Parathyroid adenoma (tissue), 2 donors: ENCODE data around the gene TMEM236.

Experiments
- H2AFZ ChIP-seq: fragments of 300-600 bp; sonication (generic); one replicate; pipeline ENCODE4 v1.7.0; 2017; ENCODE audit warnings: antibody characterized with exemption, mild to moderate bottlenecking
- H3K27ac ChIP-seq: fragments of 300-600 bp; sonication (generic); one replicate; pipeline ENCODE4 v1.7.0; 2017
- H3K27me3 ChIP-seq: fragments of 300-600 bp; sonication (generic); one replicate; pipeline ENCODE4 v1.7.0; 2017; ENCODE audit warnings: low read length; ENCODE audit not compliant: control insufficient read depth, insufficient read depth
- H3K36me3 ChIP-seq: fragments of 300-600 bp; sonication (generic); one replicate; pipeline ENCODE4 v1.7.0; 2017; ENCODE audit warnings: low read length; ENCODE audit not compliant: control insufficient read depth, insufficient read depth
- H3K4me1 ChIP-seq: fragments of 300-600 bp; sonication (generic); one replicate; pipeline ENCODE4 v1.7.0; 2017; ENCODE audit warnings: control low read depth
- H3K4me2 ChIP-seq: fragments of 300-600 bp; sonication (generic); one replicate; pipeline ENCODE4 v1.7.0; 2017; ENCODE audit warnings: low read length
- H3K4me3 ChIP-seq: fragments of 300-600 bp; sonication (generic); one replicate; pipeline ENCODE4 v1.7.0; 2017; ENCODE audit warnings: low read depth, low read length
- H3K79me2 ChIP-seq: fragments of 300-600 bp; sonication (generic); one replicate; pipeline ENCODE4 v1.7.0; 2017; ENCODE audit warnings: control low read depth
- H3K9ac ChIP-seq: fragments of 300-600 bp; sonication (generic); one replicate; pipeline ENCODE4 v1.7.0; 2017; ENCODE audit warnings: mild to moderate bottlenecking
- H3K9me3 ChIP-seq: fragments of 300-600 bp; sonication (generic); one replicate; pipeline ENCODE4 v1.7.0; 2017; ENCODE audit warnings: low read length; ENCODE audit not compliant: control insufficient read depth
- TF ChIP-seq, protein P1 (sequence below): fragments of 300-600 bp; sonication (generic); IDR thresholded peaks from one replicate; pipeline ENCODE4 v1.7.0; 2017; ENCODE audit warnings: antibody characterized with exemption, mild to moderate bottlenecking
- donor health status: primary hyperparathyroidism.

TMEM236 gene

GRCh38 chr10:17765602-17766001 lies 13.6 kb downstream of the TMEM236 start:
- H3K9me3 ChIP-seq, result no peaks in the 10 kb centered on the region
- no peak overlapping the region for H3K4me3 ChIP-seq
- no peaks in the 10 kb centered on the region for H3K4me1 ChIP-seq
- H3K27me3 ChIP-seq, result no peaks in the 10 kb centered on the region
- H3K36me3 ChIP-seq, result no peaks in the 10 kb centered on the region
- H3K27ac ChIP-seq, result no peak overlapping the region
- TF ChIP-seq, protein P1, sequence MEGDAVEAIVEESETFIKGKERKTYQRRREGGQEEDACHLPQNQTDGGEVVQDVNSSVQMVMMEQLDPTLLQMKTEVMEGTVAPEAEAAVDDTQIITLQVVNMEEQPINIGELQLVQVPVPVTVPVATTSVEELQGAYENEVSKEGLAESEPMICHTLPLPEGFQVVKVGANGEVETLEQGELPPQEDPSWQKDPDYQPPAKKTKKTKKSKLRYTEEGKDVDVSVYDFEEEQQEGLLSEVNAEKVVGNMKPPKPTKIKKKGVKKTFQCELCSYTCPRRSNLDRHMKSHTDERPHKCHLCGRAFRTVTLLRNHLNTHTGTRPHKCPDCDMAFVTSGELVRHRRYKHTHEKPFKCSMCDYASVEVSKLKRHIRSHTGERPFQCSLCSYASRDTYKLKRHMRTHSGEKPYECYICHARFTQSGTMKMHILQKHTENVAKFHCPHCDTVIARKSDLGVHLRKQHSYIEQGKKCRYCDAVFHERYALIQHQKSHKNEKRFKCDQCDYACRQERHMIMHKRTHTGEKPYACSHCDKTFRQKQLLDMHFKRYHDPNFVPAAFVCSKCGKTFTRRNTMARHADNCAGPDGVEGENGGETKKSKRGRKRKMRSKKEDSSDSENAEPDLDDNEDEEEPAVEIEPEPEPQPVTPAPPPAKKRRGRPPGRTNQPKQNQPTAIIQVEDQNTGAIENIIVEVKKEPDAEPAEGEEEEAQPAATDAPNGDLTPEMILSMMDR, result no peak
- H3K79me2 ChIP-seq, result no peaks in the 10 kb centered on the region
- no peak overlapping the region for H2AFZ ChIP-seq
- H3K4me2 ChIP-seq, result no peak overlapping the region
- H3K9ac ChIP-seq, result no peak overlapping the region

- Histone ChIP-seq H3K27me3 (no peaks in the 10 kb centered on the region), H3K79me2 (no peaks in the 10 kb centered on the region), H3K36me3 (no peaks in the 10 kb centered on the region), H3K9ac (no peak overlapping the region), H2AFZ (no peak overlapping the region), H3K4me3 (no peak overlapping the region), H3K27ac (no peak overlapping the region), H3K4me1 (no peaks in the 10 kb centered on the region), H3K9me3 (no peaks in the 10 kb centered on the region), H3K4me2 (no peak overlapping the region)
- TF ChIP-seq, protein P1, result no peak
These were observed 14.7 kb downstream of the TMEM236 start for GRCh38 chr10:17766731-17767130.

DNA sequence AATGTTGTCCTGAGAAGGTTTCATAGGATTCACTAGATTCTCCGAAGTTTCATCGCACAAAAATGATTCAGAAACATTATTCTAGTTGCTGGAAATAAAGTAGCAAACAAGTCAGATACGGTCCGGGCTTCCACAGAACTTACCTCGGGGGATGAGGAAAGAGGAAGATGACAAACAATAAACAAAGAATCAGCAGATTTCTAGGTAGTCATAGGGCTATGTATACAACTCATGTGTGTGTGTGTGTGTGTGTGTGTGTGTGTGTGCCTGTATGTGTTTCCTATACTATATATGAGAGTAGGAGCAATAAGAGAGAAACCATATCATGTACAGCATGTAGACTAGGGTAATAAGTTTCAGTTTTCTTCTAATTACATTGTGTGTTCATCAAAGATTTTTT lies 16.5 kb downstream of the TMEM236 start:
- H3K4me2 ChIP-seq, result no peak overlapping the region
- H3K9me3 ChIP-seq, result no peaks in the 10 kb centered on the region
- H3K27ac ChIP-seq, result no peak overlapping the region
- no peaks in the 10 kb centered on the region for H3K79me2 ChIP-seq
- no peak overlapping the region for H3K9ac ChIP-seq
- TF ChIP-seq, protein P1, result no peak
- no peaks in the 10 kb centered on the region for H3K27me3 ChIP-seq
- H3K36me3 ChIP-seq, result no peaks in the 10 kb centered on the region
- no peak overlapping the region for H2AFZ ChIP-seq
- H3K4me1 ChIP-seq, result no peaks in the 10 kb centered on the region
- no peak overlapping the region for H3K4me3 ChIP-seq

GRCh38 chr10:17768957-17769356 lies 17.0 kb downstream of the TMEM236 start:
- TF ChIP-seq, protein P1, result no peak
- H3K4me3 ChIP-seq, result no peak overlapping the region
- no peaks in the 10 kb centered on the region for H3K9me3 ChIP-seq
- H3K27me3 ChIP-seq, result no peaks in the 10 kb centered on the region
- H3K27ac ChIP-seq, result no peak overlapping the region
- no peaks in the 10 kb centered on the region for H3K36me3 ChIP-seq
- H3K9ac ChIP-seq, result no peak overlapping the region
- H2AFZ ChIP-seq, result no peak overlapping the region
- H3K4me1 ChIP-seq, result no peaks in the 10 kb centered on the region
- H3K79me2 ChIP-seq, result no peaks in the 10 kb centered on the region
- no peak overlapping the region for H3K4me2 ChIP-seq

GRCh38 chr10:17771017-17771416 lies 19.0 kb downstream of the TMEM236 start:
- H3K4me3 ChIP-seq, result no peak overlapping the region
- H3K27ac ChIP-seq, result no peak overlapping the region
- no peaks in the 10 kb centered on the region for H3K27me3 ChIP-seq
- H2AFZ ChIP-seq, result no peak overlapping the region
- no peak overlapping the region for H3K4me2 ChIP-seq
- no peaks in the 10 kb centered on the region for H3K36me3 ChIP-seq
- TF ChIP-seq, protein P1, result no peak
- H3K9me3 ChIP-seq, result no peaks in the 10 kb centered on the region
- no peaks in the 10 kb centered on the region for H3K79me2 ChIP-seq
- no peaks in the 10 kb centered on the region for H3K4me1 ChIP-seq
- H3K9ac ChIP-seq, result no peak overlapping the region
